HG03175 (cell line): Measurements from ENCODE around the gene DNTT.
"Not testable (repeated sequence)": the region's sequence is repeated elsewhere in the genome, so short reads cannot be mapped to it uniquely, and the experiment has no call there.

Experiments used
- ATAC-seq: cut with Tn5 transposase; IDR thresholded peaks from one replicate; pipeline ENCODE4 v1.9.1; 2021; ENCODE audit warnings: mild to moderate bottlenecking, moderate library complexity; ENCODE audit not compliant: unreplicated experiment

DNTT gene

GRCh38 chr10:96305019-96305418 is 785 bp downstream of the DNTT start:
- no peak for ATAC-seq

- ATAC-seq, result no peak
Measured at GRCh38 chr10:96306516-96306915, 2.3 kb downstream of the DNTT start.

- ATAC-seq, result not testable (repeated sequence)
Measured at GRCh38 chr10:96308854-96309253, 4.6 kb downstream of the DNTT start.

GRCh38 chr10:96309628-96310320 is 5.5 kb downstream of the DNTT start:
- no peak for ATAC-seq

- no peak for ATAC-seq
Measured at GRCh38 chr10:96310321-96310669, 6.1 kb downstream of the DNTT start.

- ATAC-seq, result no peak
Measured at GRCh38 chr10:96311180-96311715, 7.0 kb downstream of the DNTT start.

GRCh38 chr10:96313344-96313743 is 9.1 kb downstream of the DNTT start:
- ATAC-seq, result no peak

GRCh38 chr10:96317067-96317833 is 13.0 kb downstream of the DNTT start:
- ATAC-seq, result no peak

- ATAC-seq, result no peak
Measured at GRCh38 chr10:96319754-96320474, 15.7 kb downstream of the DNTT start.

GRCh38 chr10:96321822-96322221 is 17.6 kb downstream of the DNTT start:
- no peak for ATAC-seq

- ATAC-seq, result no peak
Measured at GRCh38 chr10:96322275-96322674, 18.0 kb downstream of the DNTT start.

GRCh38 chr10:96324447-96324846 is 20.2 kb downstream of the DNTT start:
- ATAC-seq, result no peak

GRCh38 chr10:96325719-96326373 is 21.6 kb downstream of the DNTT start:
- ATAC-seq, result peak; percentile 94

- no peak for ATAC-seq
Measured at GRCh38 chr10:96327462-96327861, 23.2 kb downstream of the DNTT start.

- no peak for ATAC-seq
Measured at GRCh38 chr10:96333101-96333500, 28.9 kb downstream of the DNTT start.

- no peak for ATAC-seq
Measured at GRCh38 chr10:96334616-96335526, 30.6 kb downstream of the DNTT start.

GRCh38 chr10:96337106-96337505 is 32.9 kb downstream of the DNTT start:
- no peak for ATAC-seq

GRCh38 chr10:96338279-96338925 is 34.2 kb downstream of the DNTT start:
- no peak for ATAC-seq

GRCh38 chr10:96339383-96339782 is 35.1 kb downstream of the DNTT start:
- no peak for ATAC-seq
